HCT116 (cell line): ENCODE results near the gene PICALM. TPM values are rescaled to one million over a fixed set of nuclear protein-coding genes. Genes with fewer than 3 reads are reported as not detected.

Source experiments
- ATAC-seq: fragments of 200-7000 bp; cut with Tn5 transposase; 2 replicates; pipeline ENCODE4 v1.9.1; 2020; ENCODE audit warnings: mild to moderate bottlenecking, moderate library complexity
- BruUV-seq: library from RNA; stranded (reverse); fragments of 400-500 nt; replicated peaks from 2 replicates; lab custom pipeline; 2021; lab: Mats Ljungman, UMichigan
- CTCF ChIA-PET: fragments of 300-600 bp; sonication (Branson Sonifier 250); formaldehyde crosslinking; loops from one replicate; lab custom pipeline; 2021; ENCODE audit warnings: antibody characterized with exemption; lab: Charles Lee
- POLR2A ChIA-PET: fragments of 300-600, 350-600 bp; sonication (Branson Sonifier 250); formaldehyde crosslinking; loops from one replicate; lab custom pipeline; 2021; ENCODE audit warnings: antibody characterized with exemption; lab: Charles Lee
- RAD21 ChIA-PET, 2 experiments: fragments of 300-600 bp; sonication (Branson Sonifier 250); formaldehyde crosslinking; loops; one replicate each; lab custom pipeline; 2023; ENCODE audit warnings: low total read pairs in 2 of 2; ENCODE audit not compliant: uncharacterized antibody in 2 of 2, unreplicated experiment in 2 of 2, low non-redundant PET in 1 of 2; lab: Charles Lee
- DNase-seq: peaks from one replicate; pipeline ENCODE4 v3.0.0-alpha.2; 2010; ENCODE audit warnings: low read depth, low spot score
- H2AFZ ChIP-seq: fragments of 200-600 bp; shearing (Covaris generic), sonication (generic); 2 replicates; pipeline ENCODE4 v1.6.1; 2017; ENCODE audit warnings: low read depth, mixed run types, mixed read lengths, antibody characterized with exemption, low read length; ENCODE audit not compliant: poor library complexity, severe bottlenecking
- H3K27ac ChIP-seq: 2 replicates; pipeline ENCODE4 v1.5.1; 2012; ENCODE audit warnings: low read depth, low read length
- H3K27me3 ChIP-seq: fragments of 200-600 bp; sonication (generic); 2 replicates; pipeline ENCODE4 v1.6.1; 2016; ENCODE audit warnings: mixed run types, low read length, mixed read lengths; ENCODE audit not compliant: insufficient read depth
- H3K36me3 ChIP-seq, 2 experiments: fragments of 200-500 bp in 1 of 2; fragments of 200-600 bp in 1 of 2; sonication (Bioruptor generic) in 1 of 2; sonication (generic) in 1 of 2; 2 replicates each; pipeline versions ENCODE4 v1.5.1 to v1.6.1; 2014 to 2016; ENCODE audit warnings: low read length in 2 of 2, inconsistent platforms in 1 of 2, mixed read lengths in 1 of 2, mixed run types in 1 of 2; ENCODE audit not compliant: insufficient read depth in 2 of 2, control insufficient read depth in 1 of 2
- H3K4me1 ChIP-seq, 2 experiments: fragments of 200-600 bp in 1 of 2; sonication (generic) in 1 of 2; 2 replicates each; pipeline versions ENCODE4 v1.5.1 to v1.6.1; 2012 to 2017; ENCODE audit warnings: low read length in 2 of 2, inconsistent platforms in 1 of 2, mild to moderate bottlenecking in 1 of 2, mixed read lengths in 1 of 2, mixed run types in 1 of 2, moderate library complexity in 1 of 2; ENCODE audit not compliant: insufficient read depth in 2 of 2, control insufficient read depth in 1 of 2
- H3K4me2 ChIP-seq: fragments of 200-600 bp; sonication (generic); 2 replicates; pipeline ENCODE4 v1.6.1; 2017; ENCODE audit warnings: mixed run types, low read length, mixed read lengths
- H3K4me3 ChIP-seq, 2 experiments: fragments of 200-600 bp in 1 of 2; sonication (generic) in 1 of 2; replicated peaks in 1 of 2; 2 replicates each; pipeline ENCODE4 v1.5.1; 2011 to 2016; ENCODE audit warnings: low read length in 2 of 2, control low read depth in 1 of 2, low read depth in 1 of 2, mild to moderate bottlenecking in 1 of 2, mixed read lengths in 1 of 2, mixed run types in 1 of 2
- H3K79me2 ChIP-seq: fragments of 200-600 bp; sonication (generic); 2 replicates; pipeline ENCODE4 v1.6.1; 2017; ENCODE audit warnings: mild to moderate bottlenecking, mixed run types, low read length, moderate library complexity, mixed read lengths; ENCODE audit not compliant: insufficient read depth
- H3K9ac ChIP-seq: fragments of 200-600 bp; sonication (generic); 2 replicates; pipeline ENCODE4 v1.6.1; 2016; ENCODE audit warnings: low read length, mixed read lengths
- H3K9me2 ChIP-seq: fragments of 200-600 bp; sonication (generic), shearing (Covaris generic); 2 replicates; pipeline ENCODE4 v1.6.1; 2017; ENCODE audit warnings: mixed run types, mild to moderate bottlenecking, moderate library complexity; ENCODE audit not compliant: insufficient read depth
- H3K9me3 ChIP-seq, 2 experiments: fragments of 200-500 bp in 1 of 2; fragments of 200-600 bp in 1 of 2; sonication (Bioruptor generic) in 1 of 2; sonication (generic) in 1 of 2; 2 replicates each; pipeline ENCODE4 v1.6.1; 2014 to 2017; ENCODE audit warnings: low read length in 2 of 2, mixed read lengths in 2 of 2, inconsistent platforms in 1 of 2, low read depth in 1 of 2, mild to moderate bottlenecking in 1 of 2, mixed run types in 1 of 2, moderate library complexity in 1 of 2; ENCODE audit not compliant: control insufficient read depth in 1 of 2, insufficient read depth in 1 of 2
- H4K20me1 ChIP-seq: fragments of 200-600 bp; sonication (generic), shearing (Covaris generic); 2 replicates; pipeline ENCODE4 v1.6.1; 2017; ENCODE audit warnings: mixed run types, mild to moderate bottlenecking, moderate library complexity; ENCODE audit not compliant: insufficient read depth
- CBX3 ChIP-seq: IDR thresholded peaks from 2 replicates; pipeline ENCODE4 v1.6.1; 2012; ENCODE audit warnings: low read depth
- CEBPB ChIP-seq: IDR thresholded peaks from 2 replicates; pipeline ENCODE4 v1.6.1; 2012; ENCODE audit warnings: low read depth
- EGR1 ChIP-seq: IDR thresholded peaks from 2 replicates; pipeline ENCODE4 v1.6.1; 2012; ENCODE audit warnings: low read depth
- ELF1 ChIP-seq: IDR thresholded peaks from 2 replicates; pipeline ENCODE4 v1.6.1; 2012; ENCODE audit warnings: low read depth, borderline replicate concordance
- EZH2 ChIP-seq: fragments of 200-600 bp; sonication (generic); IDR thresholded peaks from 2 replicates; pipeline ENCODE4 v1.6.1; 2017; ENCODE audit warnings: antibody characterized with exemption, mixed run types
- EZH2phosphoT487 ChIP-seq: fragments of 200-600 bp; IDR thresholded peaks from 2 replicates; pipeline ENCODE4 v1.6.1; 2018; ENCODE audit warnings: antibody characterized with exemption, borderline replicate concordance
- FOSL1 ChIP-seq: IDR thresholded peaks from 2 replicates; pipeline ENCODE4 v1.6.1; 2012; ENCODE audit warnings: low read depth
- JUND ChIP-seq: IDR thresholded peaks from 2 replicates; pipeline ENCODE4 v1.6.1; 2012
- POLR2AphosphoS5 ChIP-seq: IDR thresholded peaks from 2 replicates; pipeline ENCODE4 v1.6.1; 2011; ENCODE audit warnings: mild to moderate bottlenecking, low read depth, low read length, moderate library complexity
- RAD21 ChIP-seq: IDR thresholded peaks from 2 replicates; pipeline ENCODE4 v1.6.1; 2012; ENCODE audit warnings: low read depth, mild to moderate bottlenecking
- SIN3A ChIP-seq: IDR thresholded peaks from 2 replicates; pipeline ENCODE4 v1.6.1; 2012; ENCODE audit warnings: low read depth
- TCF7L2 ChIP-seq: IDR thresholded peaks from 2 replicates; pipeline ENCODE4 v1.7.0; 2011; ENCODE audit warnings: borderline replicate concordance, inconsistent platforms; ENCODE audit not compliant: insufficient read depth, insufficient read length; ENCODE audit errors: extremely low read depth
- YY1 ChIP-seq: IDR thresholded peaks from 2 replicates; pipeline ENCODE4 v1.6.1; 2011; ENCODE audit warnings: low read length, low read depth, moderate library complexity, mild to moderate bottlenecking; ENCODE audit not compliant: insufficient replicate concordance; ENCODE audit errors: extremely low read depth
- ZBTB33 ChIP-seq: IDR thresholded peaks from 2 replicates; pipeline ENCODE4 v1.6.1; 2011; ENCODE audit warnings: mild to moderate bottlenecking, low read length, moderate library complexity; ENCODE audit not compliant: insufficient replicate concordance; ENCODE audit errors: extremely low read depth
- intact Hi-C: fragments of 100-400 bp; cut with micrococcal nuclease; formaldehyde crosslinking; loops from 2 replicates; pipeline ENCODE4 v1.10.0; 2022
- total RNA-seq: library from RNA; stranded (reverse); gene quantifications from one replicate; pipeline ENCODE4 v1.2.1, GENCODE V29; 2021; ENCODE audit not compliant: unreplicated experiment
- TF ChIP-seq, protein P1 (sequence below), 3 experiments: fragments of 200-600 bp in 1 of 3; sonication (generic) in 1 of 3; IDR thresholded peaks in 2 of 3; conservative IDR thresholded peaks in 1 of 3; 2 replicates each; pipeline ENCODE4 v1.5.1; 2012 to 2017; ENCODE audit warnings: low read depth in 2 of 3, low read length in 2 of 3, antibody characterized with exemption in 1 of 3, borderline replicate concordance in 1 of 3, control low read depth in 1 of 3, mild to moderate bottlenecking in 1 of 3, mixed read lengths in 1 of 3, mixed run types in 1 of 3, moderate library complexity in 1 of 3; ENCODE audit not compliant: insufficient read depth in 1 of 3
- TF ChIP-seq, protein P2 (sequence below): IDR thresholded peaks from 2 replicates; pipeline ENCODE4 v1.6.1; 2012

Gene PICALM
- total RNA-seq, 1 experiment from 2014 or later: 90.6 TPM

GRCh38 chr11:86073948-86074347 is 5.1 kb upstream of the PICALM start:
- H3K79me2 ChIP-seq: no peaks in the 10 kb centered on the region
- H2AFZ ChIP-seq: no peak overlapping the region
- ChIA-PET POLR2A (no interaction called here), RAD21 (no interaction called here), CTCF (no interaction called here)
- intact Hi-C loops: no loop called here
- no peak overlapping the region for H3K4me2 ChIP-seq
- no peaks in the 10 kb centered on the region for H3K36me3 ChIP-seq
- H3K27ac ChIP-seq: no peak overlapping the region
- H3K9me3 ChIP-seq: no peaks in the 10 kb centered on the region
- no peaks in the 10 kb centered on the region for H4K20me1 ChIP-seq
- no peaks in the 10 kb centered on the region for H3K9me2 ChIP-seq
- ATAC-seq (no peak), DNase-seq (no peak)
- BruUV-seq: no TSS peak
- no peak overlapping the region for H3K9ac ChIP-seq
- no peaks in the 10 kb centered on the region for H3K27me3 ChIP-seq
- peaks cover 10 to 15% of the 10 kb centered on the region in 2 experiments for H3K4me1 ChIP-seq
- TF ChIP-seq FOSL1: no peak
- TF ChIP-seq EZH2: no peak
- no peak for TF ChIP-seq POLR2AphosphoS5
- TF ChIP-seq ZBTB33: no peak
- H3K4me3 ChIP-seq: no peak overlapping the region

DNA sequence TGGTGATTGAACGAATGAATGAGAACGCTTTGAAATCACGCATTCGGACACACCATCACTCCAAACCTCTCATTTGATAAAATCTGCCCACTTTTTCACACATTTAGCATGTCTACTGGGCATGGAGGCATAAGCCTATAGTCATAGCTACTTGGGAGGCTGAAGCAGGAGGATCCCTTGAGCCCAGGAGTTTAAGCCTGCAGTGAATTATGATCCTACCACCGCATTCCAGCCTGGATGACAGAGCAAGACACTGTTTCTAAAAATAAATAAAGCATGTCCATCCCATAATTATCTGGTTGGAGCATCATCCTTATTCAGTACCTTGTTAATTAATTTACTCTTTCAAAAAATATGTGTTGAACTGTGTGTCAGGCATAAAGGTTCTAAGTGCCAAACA is 3.3 kb upstream of the PICALM start:
- peaks cover 12 to 19% of the 10 kb centered on the region in 2 experiments for H3K4me1 ChIP-seq
- POLR2A ChIA-PET: no interaction called here
- BruUV-seq: no TSS peak
- no peaks in the 10 kb centered on the region for H3K9me3 ChIP-seq
- no peaks in the 10 kb centered on the region; the same call in 1 of the 2 replicates for H4K20me1 ChIP-seq
- H3K79me2 ChIP-seq: peaks cover 14% of the 10 kb centered on the region
- RAD21 ChIA-PET: no interaction called here
- H3K27ac ChIP-seq: no peak overlapping the region
- no peaks in the 10 kb centered on the region for H3K9me2 ChIP-seq
- CTCF ChIA-PET: no interaction called here
- no peak overlapping the region for H3K4me2 ChIP-seq
- ATAC-seq (no peak), DNase-seq (no peak)
- H2AFZ ChIP-seq: no peak overlapping the region
- no peaks in the 10 kb centered on the region for H3K36me3 ChIP-seq
- H3K27me3 ChIP-seq: no peaks in the 10 kb centered on the region
- H3K4me3 ChIP-seq: no peak overlapping the region
- intact Hi-C loops: no loop called here
- H3K9ac ChIP-seq: no peak overlapping the region
- TF ChIP-seq CEBPB: no peak
- no peak for TF ChIP-seq FOSL1
- TF ChIP-seq CBX3: no peak
- TF ChIP-seq, protein P1, sequence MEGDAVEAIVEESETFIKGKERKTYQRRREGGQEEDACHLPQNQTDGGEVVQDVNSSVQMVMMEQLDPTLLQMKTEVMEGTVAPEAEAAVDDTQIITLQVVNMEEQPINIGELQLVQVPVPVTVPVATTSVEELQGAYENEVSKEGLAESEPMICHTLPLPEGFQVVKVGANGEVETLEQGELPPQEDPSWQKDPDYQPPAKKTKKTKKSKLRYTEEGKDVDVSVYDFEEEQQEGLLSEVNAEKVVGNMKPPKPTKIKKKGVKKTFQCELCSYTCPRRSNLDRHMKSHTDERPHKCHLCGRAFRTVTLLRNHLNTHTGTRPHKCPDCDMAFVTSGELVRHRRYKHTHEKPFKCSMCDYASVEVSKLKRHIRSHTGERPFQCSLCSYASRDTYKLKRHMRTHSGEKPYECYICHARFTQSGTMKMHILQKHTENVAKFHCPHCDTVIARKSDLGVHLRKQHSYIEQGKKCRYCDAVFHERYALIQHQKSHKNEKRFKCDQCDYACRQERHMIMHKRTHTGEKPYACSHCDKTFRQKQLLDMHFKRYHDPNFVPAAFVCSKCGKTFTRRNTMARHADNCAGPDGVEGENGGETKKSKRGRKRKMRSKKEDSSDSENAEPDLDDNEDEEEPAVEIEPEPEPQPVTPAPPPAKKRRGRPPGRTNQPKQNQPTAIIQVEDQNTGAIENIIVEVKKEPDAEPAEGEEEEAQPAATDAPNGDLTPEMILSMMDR (IDR thresholded peaks at IDR 0.05 in 2 of 3, conservative IDR thresholded peaks at IDR 0.05 in 1 of 3; ENCODE audit: borderline replicate concordance in 1 of 3, insufficient read depth in 1 of 3, low read depth in 2 of 3, low read length in 2 of 3): no peak
- TF ChIP-seq, protein P2, sequence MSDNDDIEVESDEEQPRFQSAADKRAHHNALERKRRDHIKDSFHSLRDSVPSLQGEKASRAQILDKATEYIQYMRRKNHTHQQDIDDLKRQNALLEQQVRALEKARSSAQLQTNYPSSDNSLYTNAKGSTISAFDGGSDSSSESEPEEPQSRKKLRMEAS: no peak
- no peak for TF ChIP-seq SIN3A
- no peak for TF ChIP-seq EZH2phosphoT487
- TF ChIP-seq YY1: no peak
- TF ChIP-seq RAD21: no peak
- TF ChIP-seq JUND: no peak
- no peak for TF ChIP-seq TCF7L2
- TF ChIP-seq EGR1: no peak
- TF ChIP-seq ELF1: no peak
